ENCODE results near the gene MT1M. TPM values are rescaled to one million over a fixed set of nuclear protein-coding genes. Genes with fewer than 3 reads are reported as not detected.
A peak's percentile ranks its signal among the peaks of the same experiment; 100 is the strongest.

MT1M gene
- total RNA-seq, 3 donors from 2014 or later (not counting 1 experiment from before 2014, with no cell fraction given): not detected

- H3K27me3 ChIP-seq (ENCODE audit: control insufficient read depth, insufficient read depth, low read length): peaks cover 14% of the 10 kb centered on the region
- H3K9me3 Mint-ChIP-seq: no peaks in the 10 kb centered on the region
- 3% methylated on average over 62 of the region's 62 CpGs for WGBS (ENCODE audit: insufficient coverage)
- H3K36me3 ChIP-seq (ENCODE audit: control insufficient read depth, insufficient read depth, low read length): no peaks in the 10 kb centered on the region
- no peak within 1 kb of the TSS for H3K27ac ChIP-seq (ENCODE audit: low read length)
- peaks cover 17% of the 10 kb centered on the region for H3K4me1 ChIP-seq (ENCODE audit: control insufficient read depth, insufficient read depth, low read length)
- H3K4me3 Mint-ChIP-seq: peak within 1 kb of the TSS; percentile 84
- TF ChIP-seq CTCF (IDR thresholded peaks at IDR 0.05): no peak
- H3K4me1 Mint-ChIP-seq: peaks cover 7 to 13% of the 10 kb centered on the region in 2 donors
- H3K4me3 ChIP-seq (ENCODE audit: low read length): peak within 1 kb of the TSS; percentile 45
- no peaks in the 10 kb centered on the region for H3K36me3 Mint-ChIP-seq
- peak; percentile 61 to 88 (median 75) for ATAC-seq
- intact Hi-C loops (cut with micrococcal nuclease): no loop called here
- peak in 1 of 2 donors; percentile 80 for DNase-seq
- H3K27ac Mint-ChIP-seq: peak within 1 kb of the TSS in 1 of 2 donors; percentile 38
- peaks cover 36 to 52% of the 10 kb centered on the region in 2 donors for H3K27me3 Mint-ChIP-seq (ENCODE audit: low read depth in 2 of 2)
- H3K9me3 ChIP-seq (ENCODE audit: control insufficient read depth, insufficient read depth, low read length): no peaks in the 10 kb centered on the region
Measured at GRCh38 chr16:56625140-56625942, 7.1 kb upstream of the MT1M start, which contains the start of gene MT1E. MT1E (plus strand) TSS chr16:56625781; CDS start chr16:56625852, 71 bp downstream.

GRCh38 chr16:56625943-56626654, 6.4 kb upstream of the MT1M start:
- Histone ChIP-seq H3K4me1 (ENCODE audit: control insufficient read depth, insufficient read depth, low read length) (peaks cover 17% of the 10 kb centered on the region), H3K27me3 (ENCODE audit: control insufficient read depth, insufficient read depth, low read length) (peaks cover 16% of the 10 kb centered on the region), H3K36me3 (ENCODE audit: control insufficient read depth, insufficient read depth, low read length) (no peaks in the 10 kb centered on the region), H3K27ac (ENCODE audit: low read length) (no peak overlapping the region), H3K4me3 (ENCODE audit: low read length) (peak overlapping the region; percentile 14), H3K9me3 (ENCODE audit: control insufficient read depth, insufficient read depth, low read length) (no peaks in the 10 kb centered on the region)
- H3K4me3 Mint-ChIP-seq: peak overlapping the region; percentile 60
- ATAC-seq: peak in 2 of 3 donors; percentile 1 to 6
- intact Hi-C loops (cut with micrococcal nuclease): no loop called here
- TF ChIP-seq CTCF (IDR thresholded peaks at IDR 0.05): no peak
- H3K9me3 Mint-ChIP-seq: no peaks in the 10 kb centered on the region
- peaks cover 7 to 13% of the 10 kb centered on the region in 2 donors for H3K4me1 Mint-ChIP-seq
- no peak overlapping the region for H3K27ac Mint-ChIP-seq
- WGBS (ENCODE audit: insufficient coverage): 20% methylated on average over 16 of the region's 16 CpGs
- peaks cover 41 to 54% of the 10 kb centered on the region in 2 donors for H3K27me3 Mint-ChIP-seq (ENCODE audit: low read depth in 2 of 2)
- no peak for DNase-seq
- H3K36me3 Mint-ChIP-seq: no peaks in the 10 kb centered on the region

- WGBS (ENCODE audit: insufficient coverage): 70% methylated on average over 7 of the region's 7 CpGs
- Mint-ChIP-seq H3K36me3 (no peaks in the 10 kb centered on the region), H3K4me1 (peaks cover 9 to 14% of the 10 kb centered on the region in 2 donors), H3K4me3 (no peak overlapping the region), H3K9me3 (no peaks in the 10 kb centered on the region), H3K27ac (no peak overlapping the region), H3K27me3 (ENCODE audit: low read depth in 2 of 2) (peaks cover 46 to 57% of the 10 kb centered on the region in 2 donors)
- no peak overlapping the region for H3K27ac ChIP-seq (ENCODE audit: low read length)
- intact Hi-C loops (cut with micrococcal nuclease): no loop called here
- TF ChIP-seq CTCF (IDR thresholded peaks at IDR 0.05): no peak
- no peak for DNase-seq
- no peaks in the 10 kb centered on the region for H3K36me3 ChIP-seq (ENCODE audit: control insufficient read depth, insufficient read depth, low read length)
- no peak for ATAC-seq
- H3K4me3 ChIP-seq (ENCODE audit: low read length): no peak overlapping the region
- H3K9me3 ChIP-seq (ENCODE audit: control insufficient read depth, insufficient read depth, low read length): no peaks in the 10 kb centered on the region
- peaks cover 17% of the 10 kb centered on the region for H3K4me1 ChIP-seq (ENCODE audit: control insufficient read depth, insufficient read depth, low read length)
- H3K27me3 ChIP-seq (ENCODE audit: control insufficient read depth, insufficient read depth, low read length): peaks cover 18% of the 10 kb centered on the region
Measured at GRCh38 chr16:56626685-56627084, 5.8 kb upstream of the MT1M start.

Data from natural killer cell (primary cell).